Sigmoid colon (tissue), 4 donors: Measurements from ENCODE around the gene SCT.
"Not testable (repeated sequence)": the region's sequence is repeated elsewhere in the genome, so short reads cannot be mapped to it uniquely, and the experiment has no call there.

Source experiments
- CTCF ChIP-seq, 4 experiments: fragments of 450-650 bp in 3 of 4; fragments of 200-600 bp in 1 of 4; IDR thresholded peaks; one replicate each; pipeline ENCODE4 v1.5.1; 2016 to 2019; ENCODE audit warnings: antibody characterized with exemption in 4 of 4, mild to moderate bottlenecking in 3 of 4, moderate library complexity in 2 of 4
- POLR2A ChIP-seq, 2 donors: fragments of 450-650 bp; IDR thresholded peaks; one replicate each; pipeline ENCODE4 v1.6.1; 2016; ENCODE audit warnings: antibody characterized with exemption in 2 of 2, mild to moderate bottlenecking in 2 of 2, moderate library complexity in 2 of 2
- POLR2AphosphoS5 ChIP-seq, 4 donors: sonication (generic); formaldehyde crosslinking; IDR thresholded peaks; one replicate each; pipeline ENCODE4 v1.6.1; 2017; ENCODE audit warnings: antibody characterized with exemption in 4 of 4

DNA sequence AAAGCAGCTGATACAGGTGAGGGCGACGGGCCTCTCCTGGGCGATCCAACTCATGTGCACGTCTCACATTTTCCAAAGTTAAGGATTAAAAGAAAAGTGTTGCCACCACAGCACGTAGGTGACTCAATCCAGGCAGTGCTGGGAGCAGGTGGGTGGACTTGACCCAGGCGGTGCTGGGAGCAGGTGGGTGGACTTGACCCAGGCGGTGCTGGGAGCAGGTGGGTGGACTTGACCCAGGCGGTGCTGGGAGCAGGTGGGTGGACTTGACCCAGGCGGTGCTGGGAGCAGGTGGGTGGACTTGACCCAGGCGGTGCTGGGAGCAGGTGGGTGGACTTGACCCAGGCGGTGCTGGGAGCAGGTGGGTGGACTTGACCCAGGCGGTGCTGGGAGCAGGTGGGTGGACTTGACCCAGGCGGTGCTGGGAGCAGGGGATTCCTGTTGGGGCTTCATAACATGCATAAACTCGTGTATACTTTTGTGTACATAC, 20.7 kb upstream of the SCT start:
- not testable (repeated sequence) for TF ChIP-seq CTCF, POLR2A, POLR2AphosphoS5 (IDR thresholded peaks at IDR 0.05)
